Skin epidermis (tissue), 12 donors: ENCODE measurements around the gene LAMA3.

Experiments used
- H3K27ac ChIP-seq, 21 experiments: fragments of 200-600 bp; sonication (generic) in 11 of 21; one replicate each; pipeline ENCODE4 v1.5.0; 2020; ENCODE audit warnings: mild to moderate bottlenecking in 3 of 21, inconsistent platforms in 2 of 21, moderate library complexity in 2 of 21
- H3K4me3 ChIP-seq, 7 experiments: fragments of 200-600 bp; sonication (generic) in 2 of 7; one replicate each; pipeline ENCODE4 v1.5.0; 2020; ENCODE audit warnings: inconsistent platforms in 2 of 7, mild to moderate bottlenecking in 2 of 7, moderate library complexity in 1 of 7

Gene LAMA3

GRCh38 chr18:23884681-23885375 lies 195.6 kb downstream of the LAMA3 start:
- Histone ChIP-seq H3K4me3 (no peak overlapping the region), H3K27ac (peak overlapping the region in 19 of 21 experiments; percentile 31 to 83 (median 69))

GRCh38 chr18:23885750-23886149 lies 196.5 kb downstream of the LAMA3 start:
- no peak overlapping the region for H3K4me3 ChIP-seq
- peak overlapping the region in 5 of 21 experiments; percentile 4 to 83 (median 40) for H3K27ac ChIP-seq

GRCh38 chr18:23887035-23887434 lies 197.8 kb downstream of the LAMA3 start:
- H3K27ac ChIP-seq: peak overlapping the region in 1 of 21 experiments; percentile 46

GRCh38 chr18:23887493-23887892 lies 198.2 kb downstream of the LAMA3 start:
- H3K4me3 ChIP-seq: no peak overlapping the region
- H3K27ac ChIP-seq: peak overlapping the region in 3 of 21 experiments; percentile 7 to 46 (median 11)

More at GRCh38 chr18:23887035-23887434, 197.8 kb downstream of the LAMA3 start:
- H3K4me3 ChIP-seq: no peak overlapping the region

GRCh38 chr18:23888881-23889280 lies 199.6 kb downstream of the LAMA3 start:
- no peak overlapping the region for H3K27ac ChIP-seq
- no peak overlapping the region for H3K4me3 ChIP-seq

- H3K4me3 ChIP-seq: no peak overlapping the region
- H3K27ac ChIP-seq: no peak overlapping the region
These were observed 200.7 kb downstream of the LAMA3 start for GRCh38 chr18:23889907-23890306.

- H3K27ac ChIP-seq: no peak overlapping the region
These were observed 201.3 kb downstream of the LAMA3 start for GRCh38 chr18:23890589-23890988.

GRCh38 chr18:23893653-23894052 lies 204.4 kb downstream of the LAMA3 start:
- Histone ChIP-seq H3K4me3 (no peak overlapping the region), H3K27ac (no peak overlapping the region)

More at GRCh38 chr18:23890589-23890988, 201.3 kb downstream of the LAMA3 start:
- no peak overlapping the region for H3K4me3 ChIP-seq

GRCh38 chr18:23894661-23895175 lies 205.5 kb downstream of the LAMA3 start:
- Histone ChIP-seq H3K4me3 (no peak overlapping the region), H3K27ac (no peak overlapping the region)

- Histone ChIP-seq H3K4me3 (no peak overlapping the region), H3K27ac (no peak overlapping the region)
These were observed 208.0 kb downstream of the LAMA3 start for GRCh38 chr18:23897291-23897690.

GRCh38 chr18:23897733-23898132 lies 208.5 kb downstream of the LAMA3 start:
- Histone ChIP-seq H3K4me3 (no peak overlapping the region), H3K27ac (no peak overlapping the region)

GRCh38 chr18:23900994-23901393 lies 211.7 kb downstream of the LAMA3 start:
- Histone ChIP-seq H3K27ac (no peak overlapping the region), H3K4me3 (no peak overlapping the region)

- Histone ChIP-seq H3K27ac (no peak overlapping the region), H3K4me3 (no peak overlapping the region)
These were observed 213.1 kb downstream of the LAMA3 start for GRCh38 chr18:23902396-23902795.

- Histone ChIP-seq H3K4me3 (no peak overlapping the region), H3K27ac (no peak overlapping the region)
These were observed 214.7 kb downstream of the LAMA3 start for GRCh38 chr18:23903971-23904370.

GRCh38 chr18:23906658-23907057 lies 217.4 kb downstream of the LAMA3 start:
- no peak overlapping the region for H3K27ac ChIP-seq
- no peak overlapping the region for H3K4me3 ChIP-seq

- Histone ChIP-seq H3K27ac (no peak overlapping the region), H3K4me3 (no peak overlapping the region)
These were observed 219.6 kb downstream of the LAMA3 start for GRCh38 chr18:23908827-23909226.

- Histone ChIP-seq H3K27ac (no peak overlapping the region), H3K4me3 (no peak overlapping the region)
These were observed 220.8 kb downstream of the LAMA3 start for GRCh38 chr18:23910032-23910431.

- Histone ChIP-seq H3K4me3 (no peak overlapping the region), H3K27ac (no peak overlapping the region)
These were observed 223.1 kb downstream of the LAMA3 start for GRCh38 chr18:23912356-23912755.

GRCh38 chr18:23916338-23916737 lies 227.1 kb downstream of the LAMA3 start:
- Histone ChIP-seq H3K27ac (no peak overlapping the region), H3K4me3 (no peak overlapping the region)

- H3K27ac ChIP-seq: no peak overlapping the region
- H3K4me3 ChIP-seq: no peak overlapping the region
These were observed 229.3 kb downstream of the LAMA3 start for GRCh38 chr18:23918395-23919032.

- Histone ChIP-seq H3K4me3 (no peak overlapping the region), H3K27ac (no peak overlapping the region)
These were observed 230.8 kb downstream of the LAMA3 start for GRCh38 chr18:23920054-23920453.
